Left kidney (tissue), 8 donors: ENCODE measurements around the gene NT5DC1. TPM values are rescaled to one million over a fixed set of nuclear protein-coding genes. Genes with fewer than 3 reads are reported as not detected.
A peak's percentile ranks its signal among the peaks of the same experiment; 100 is the strongest.

ENCODE experiments used
- DNase-seq: peaks from one replicate; pipeline ENCODE4 v3.0.0-alpha.2; 2013
- long read RNA-seq, 8 donors: transcript quantifications; one replicate each; lab custom pipeline, GENCODE V29; 2026
- polyA plus RNA-seq: library from polyadenylated mRNA; unstranded; fragments of 120-200 nt; gene quantifications from one replicate; pipeline ENCODE4 v1.2.1, GENCODE V29; 2013; ENCODE audit not compliant: insufficient read length

The NT5DC1 gene
- polyA plus RNA-seq, result 55.5 TPM
- long read RNA-seq, donor 1, full-length matches to known transcripts, result 12 of 12 reads
- long read RNA-seq, donor 1, partial matches to known transcripts, result 0 of 12 reads
- long read RNA-seq, donor 1, other reads (novel, unspliced or antisense), result 0 of 12 reads
- long read RNA-seq, donor 2, full-length matches to known transcripts, result 9 of 9 reads
- long read RNA-seq, donor 2, partial matches to known transcripts, result 0 of 9 reads
- long read RNA-seq, donor 2, other reads (novel, unspliced or antisense), result 0 of 9 reads
- long read RNA-seq, donor 3, full-length matches to known transcripts, result 9 of 16 reads
- long read RNA-seq, donor 3, partial matches to known transcripts, result 7 of 16 reads
- long read RNA-seq, donor 3, other reads (novel, unspliced or antisense), result 0 of 16 reads
- long read RNA-seq, donor 4, full-length matches to known transcripts, result 2 of 2 reads
- long read RNA-seq, donor 4, partial matches to known transcripts, result 0 of 2 reads
- long read RNA-seq, donor 4, other reads (novel, unspliced or antisense), result 0 of 2 reads
- long read RNA-seq, donor 5, full-length matches to known transcripts, result 15 of 22 reads
- long read RNA-seq, donor 5, partial matches to known transcripts, result 7 of 22 reads
- long read RNA-seq, donor 5, other reads (novel, unspliced or antisense), result 0 of 22 reads
- long read RNA-seq, donor 6, full-length matches to known transcripts, result 8 of 8 reads
- long read RNA-seq, donor 6, partial matches to known transcripts, result 0 of 8 reads
- long read RNA-seq, donor 6, other reads (novel, unspliced or antisense), result 0 of 8 reads
- long read RNA-seq, donor 7, full-length matches to known transcripts, result 8 of 8 reads
- long read RNA-seq, donor 7, partial matches to known transcripts, result 0 of 8 reads
- long read RNA-seq, donor 7, other reads (novel, unspliced or antisense), result 0 of 8 reads
- long read RNA-seq, donor 8, result 0 reads

DNA sequence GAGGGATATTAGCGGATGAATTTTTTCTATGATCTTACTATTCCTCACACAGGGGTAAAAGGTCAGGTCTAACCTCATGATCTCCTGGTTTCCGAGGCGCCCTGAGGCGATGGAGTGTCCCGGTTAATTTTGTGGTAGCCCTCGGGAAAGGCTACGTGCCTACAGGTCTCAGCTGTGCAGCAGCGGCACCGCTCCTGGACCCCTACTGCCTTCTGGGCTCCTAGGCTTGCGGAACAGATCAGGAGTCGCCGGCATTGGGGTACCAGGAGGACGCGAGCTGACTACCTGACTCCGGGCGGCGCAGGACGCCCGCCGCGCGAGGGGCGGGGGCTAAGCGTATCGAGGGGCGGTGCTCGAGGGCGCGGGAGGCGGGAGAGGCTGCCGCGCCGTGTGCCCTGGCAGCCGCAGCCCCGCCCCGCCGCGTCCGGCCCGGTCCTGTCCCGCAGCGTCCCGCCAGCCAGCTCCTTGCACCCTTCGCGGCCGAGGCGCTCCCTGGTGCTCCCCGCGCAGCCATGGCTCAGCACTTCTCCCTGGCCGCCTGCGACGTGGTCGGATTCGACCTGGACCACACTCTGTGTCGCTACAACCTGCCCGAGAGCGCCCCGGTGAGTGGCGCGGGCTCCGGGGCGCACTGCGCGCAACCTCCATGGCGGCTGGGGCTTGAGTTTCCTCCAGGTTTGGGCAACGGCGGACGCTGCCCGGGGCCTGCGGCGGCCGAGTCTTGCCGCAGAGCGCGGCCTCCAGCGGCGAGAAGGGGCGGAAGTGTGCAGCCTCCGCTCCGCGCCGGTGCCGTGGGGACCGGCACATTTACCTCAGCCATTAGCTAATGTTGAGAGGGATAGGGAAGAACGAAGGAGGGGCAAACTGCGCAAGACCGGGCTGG lies at the start of gene NT5DC1:
NT5DC1 (plus strand) TSS at position 435 of the 883 bp plus-strand sequence; CDS start at position 513, 78 bp downstream.
- DNase-seq, result peak; percentile 77

DNA sequence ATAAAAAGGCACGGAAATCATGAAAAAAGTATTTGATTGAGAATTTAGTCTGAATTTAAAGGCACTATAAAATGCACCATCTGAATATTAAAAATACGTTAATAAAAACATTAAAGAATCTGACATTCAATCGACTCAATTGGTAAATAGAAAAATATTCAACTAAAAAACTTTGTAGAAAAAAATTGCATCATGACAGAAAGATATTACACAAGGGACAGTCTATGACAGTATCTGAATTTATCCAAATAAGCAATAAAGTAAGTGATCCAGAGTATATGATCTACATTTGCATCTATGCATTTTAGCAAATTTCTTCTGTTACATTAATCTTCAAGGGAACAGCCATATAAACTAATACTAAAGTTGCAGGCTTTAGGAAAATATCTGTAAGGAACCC lies 49.4 kb upstream of the NT5DC1 start:
- no peak for DNase-seq

DNA sequence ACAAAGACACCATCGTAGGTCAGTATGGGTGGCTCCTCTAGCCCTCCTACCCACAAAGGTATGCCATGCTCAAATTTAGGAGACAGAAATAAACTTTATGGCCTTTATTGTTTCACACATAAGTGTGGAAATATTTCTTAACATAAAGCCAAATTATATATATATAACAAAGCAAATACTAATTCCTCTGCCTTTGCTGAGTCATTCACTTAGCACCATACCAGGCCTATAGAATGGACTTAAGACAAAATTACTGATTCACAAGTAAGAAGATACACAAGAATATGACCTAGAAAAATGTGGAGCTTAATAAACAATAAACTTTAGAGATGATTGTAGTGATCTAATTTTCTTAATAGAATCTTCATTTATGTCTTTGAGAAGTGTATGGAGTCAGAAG lies 45.1 kb upstream of the NT5DC1 start:
- DNase-seq, result no peak

DNA sequence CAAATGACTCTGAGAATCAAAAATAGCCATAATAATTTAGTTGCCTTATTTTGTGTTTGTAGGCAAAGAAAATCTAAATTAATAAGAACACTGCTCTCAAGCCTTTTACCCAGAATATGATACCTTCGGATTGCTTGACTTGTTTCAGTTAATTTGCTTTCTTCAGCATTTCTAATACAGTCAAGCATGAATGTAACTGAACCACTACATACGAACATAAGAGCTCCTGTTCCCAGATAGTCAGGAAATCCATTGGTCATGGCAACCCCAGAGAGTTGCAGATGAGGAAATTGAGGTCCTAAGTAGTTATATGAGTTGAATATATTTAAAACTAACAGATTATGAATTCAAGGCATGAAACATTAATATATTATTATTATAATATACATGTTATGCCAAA lies 42.9 kb upstream of the NT5DC1 start:
- no peak for DNase-seq

DNA sequence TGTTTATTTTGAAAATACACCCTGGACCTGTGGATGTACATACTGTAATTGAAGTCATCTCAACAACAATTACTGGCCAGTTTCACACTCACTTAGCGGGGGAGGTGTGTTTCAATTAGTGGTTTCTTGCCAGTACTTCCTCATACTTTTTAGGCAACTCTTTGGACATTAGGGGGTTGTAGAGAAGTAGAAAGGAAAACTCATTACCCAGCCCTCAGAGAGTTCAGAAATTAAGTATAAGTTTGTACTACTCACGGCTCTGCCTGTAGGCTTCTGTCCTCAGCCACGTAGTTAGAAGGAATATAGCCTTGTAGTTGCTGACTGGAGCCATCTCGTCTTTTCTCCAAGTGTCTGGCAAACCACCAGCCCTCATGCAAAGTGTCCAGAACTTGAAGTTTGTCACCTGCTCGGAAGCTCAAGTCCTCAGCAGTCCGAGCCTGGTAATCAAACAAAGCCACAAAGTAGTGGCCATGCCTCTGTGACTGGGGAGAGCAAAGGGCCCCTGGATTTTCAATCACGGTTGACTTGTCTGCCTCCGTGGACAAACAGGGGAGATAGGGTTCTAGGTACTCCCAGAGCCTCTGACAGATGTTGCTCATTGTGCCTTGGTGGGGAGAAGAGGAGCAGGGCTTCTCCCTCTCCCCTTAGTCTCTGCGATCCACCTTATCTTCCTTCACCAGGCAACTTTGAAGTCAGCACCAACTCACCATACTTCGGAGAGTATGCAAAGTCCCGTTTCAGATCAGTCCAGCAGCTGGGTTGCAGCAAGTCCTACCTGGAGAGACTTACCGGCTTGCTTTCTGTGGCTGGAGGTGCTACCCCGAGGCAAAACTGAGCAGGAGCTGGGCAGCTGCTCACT lies 40.7 kb upstream of the NT5DC1 start:
- DNase-seq, result peak; percentile 29

DNA sequence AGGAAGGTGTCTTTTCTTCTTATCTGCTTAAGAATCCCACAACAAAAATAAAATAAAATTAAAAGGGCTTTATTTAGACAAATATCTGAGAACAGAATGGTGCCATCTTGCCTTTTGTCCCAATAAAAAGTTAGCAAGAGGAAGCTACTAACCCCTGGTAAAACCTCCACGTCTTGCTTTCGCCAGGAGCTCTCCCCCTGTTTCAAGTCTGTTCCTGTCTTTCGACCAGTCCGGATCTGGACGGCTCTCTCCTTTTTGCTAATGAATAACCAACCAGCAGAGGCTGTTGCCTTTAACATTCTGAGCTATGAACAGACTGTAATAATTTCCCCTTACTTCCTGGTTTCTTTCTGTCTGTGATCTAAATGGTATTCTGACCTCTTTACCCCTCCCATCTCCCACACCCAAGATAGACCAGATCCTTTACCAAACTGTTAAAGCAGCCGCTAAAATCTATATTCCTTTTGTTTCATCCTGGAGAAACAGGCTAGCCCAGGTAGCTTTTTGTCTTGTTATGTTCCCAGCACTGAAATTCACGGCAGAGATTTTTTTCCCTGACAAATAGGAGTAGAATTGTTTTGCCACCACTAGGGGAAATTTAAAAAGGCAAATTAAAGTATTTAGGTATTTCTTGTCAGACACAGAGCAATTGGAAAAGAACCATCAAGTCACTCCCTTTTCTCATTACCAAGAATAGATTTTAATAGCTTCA lies 39.9 kb upstream of the NT5DC1 start, which contains the start of gene FRK:
FRK (minus strand) TSS at position 320 of the 712 bp plus-strand sequence. CDS start 580 bp downstream, outside the sequence.
- peak; percentile 21 for DNase-seq

DNA sequence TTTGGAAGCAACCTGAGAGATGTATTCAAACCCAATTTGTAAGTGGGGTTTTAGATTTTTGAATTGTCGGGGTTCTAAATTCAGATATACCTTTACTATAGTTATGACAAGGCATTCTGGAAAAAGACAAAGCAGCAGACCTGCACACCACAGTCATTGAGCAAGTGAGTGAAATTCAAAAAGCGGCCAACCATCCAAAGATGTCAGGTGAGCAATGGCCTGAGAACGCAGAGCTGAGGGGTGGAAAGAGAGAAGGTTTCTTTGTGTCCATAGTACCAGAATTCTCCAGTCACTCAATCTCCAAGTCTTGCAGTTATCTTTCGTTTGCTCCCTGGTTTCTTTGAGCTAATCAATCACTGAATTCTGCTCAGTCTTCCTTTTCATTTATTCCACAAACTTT lies 38.2 kb upstream of the NT5DC1 start:
- no peak for DNase-seq

DNA sequence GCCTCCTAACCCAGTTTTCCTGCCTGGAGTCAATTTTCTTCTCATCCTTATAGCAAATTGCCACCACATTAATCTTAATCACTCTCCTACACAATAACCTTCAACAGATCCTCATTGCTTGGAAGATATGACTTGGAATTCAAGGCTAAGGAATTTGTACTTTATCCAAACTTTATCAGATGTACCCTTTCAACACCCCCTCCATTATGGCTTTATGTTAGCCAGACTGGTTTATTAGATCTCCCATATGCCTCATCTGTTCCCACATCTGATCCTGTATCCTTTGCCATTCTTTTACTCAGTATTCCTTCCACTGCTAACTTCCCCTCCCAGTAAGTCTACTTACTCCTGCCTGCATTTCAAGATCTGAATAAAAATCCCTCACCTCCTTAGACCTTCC lies 36.0 kb upstream of the NT5DC1 start:
- no peak for DNase-seq

DNA sequence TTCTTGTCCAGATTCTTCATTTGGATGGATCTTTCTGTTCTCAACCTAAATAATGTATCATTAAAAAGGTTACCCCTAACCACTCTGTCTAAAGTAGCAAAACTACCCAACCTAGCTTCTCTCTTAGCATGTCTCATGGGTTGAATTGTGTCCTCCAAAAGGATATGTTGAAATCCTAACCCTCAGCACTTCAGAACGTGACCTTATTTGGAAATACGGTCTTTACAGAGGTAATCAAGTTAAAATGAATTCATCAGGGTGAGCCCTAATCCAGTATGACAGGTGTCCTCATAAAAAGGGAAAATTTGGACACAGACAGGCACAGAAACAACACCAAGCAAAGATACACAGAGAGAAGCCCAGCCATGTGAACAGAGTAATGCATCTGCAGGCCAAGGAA lies 33.9 kb upstream of the NT5DC1 start:
- no peak for DNase-seq

DNA sequence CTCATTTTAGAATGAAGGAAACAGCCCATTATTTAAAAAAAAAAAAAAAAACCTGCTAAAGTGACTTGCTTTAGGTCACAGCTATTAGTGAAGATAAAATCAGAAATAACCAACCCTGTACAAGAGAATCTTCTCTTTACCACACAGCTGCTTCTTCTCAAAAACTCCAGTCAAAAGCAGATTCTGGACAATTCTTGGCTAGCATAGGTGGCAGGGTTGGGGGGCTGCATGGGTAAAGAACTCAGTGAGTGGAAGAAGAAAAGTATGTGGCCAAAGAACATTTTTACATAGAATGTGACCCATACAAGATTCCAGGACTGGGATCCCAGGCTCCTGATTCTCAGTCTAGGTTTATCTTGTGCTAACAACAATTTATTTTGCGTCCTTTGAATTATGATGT lies 30.6 kb upstream of the NT5DC1 start:
- DNase-seq, result no peak

DNA sequence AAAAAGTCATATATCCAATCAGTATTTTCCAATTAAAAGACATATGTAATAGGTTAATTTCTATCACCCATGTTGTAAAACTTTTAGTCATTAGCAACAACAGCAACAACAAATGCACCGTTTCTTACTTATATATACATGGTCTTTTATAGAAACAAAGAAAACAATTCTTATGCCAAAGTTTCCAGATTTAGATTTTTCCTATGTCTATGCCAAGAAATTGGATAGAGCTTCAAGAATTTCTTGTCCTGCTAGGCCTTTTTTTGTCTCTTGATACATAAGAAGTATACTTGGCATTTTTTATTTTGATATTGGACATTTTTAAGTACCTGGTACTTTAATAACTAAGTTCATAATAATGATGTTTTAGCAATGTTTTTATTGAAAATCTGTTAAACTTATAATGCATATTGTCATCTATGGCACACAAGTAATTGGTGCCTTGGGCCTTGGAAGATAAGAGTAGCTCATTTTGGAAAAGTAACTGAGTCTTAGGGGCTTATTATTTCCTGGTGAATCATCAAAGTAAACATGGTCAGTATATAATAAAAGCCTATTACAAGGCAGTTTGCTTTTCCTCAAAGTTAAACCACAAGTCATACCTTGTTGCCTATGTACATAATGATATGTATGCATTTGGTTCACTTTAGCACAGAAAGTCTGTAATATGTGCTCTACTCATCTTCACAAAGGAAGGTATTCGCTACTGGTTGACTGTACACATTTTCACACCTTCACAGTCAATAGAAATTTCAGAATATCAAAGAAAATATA lies 29.9 kb upstream of the NT5DC1 start:
- no peak for DNase-seq

DNA sequence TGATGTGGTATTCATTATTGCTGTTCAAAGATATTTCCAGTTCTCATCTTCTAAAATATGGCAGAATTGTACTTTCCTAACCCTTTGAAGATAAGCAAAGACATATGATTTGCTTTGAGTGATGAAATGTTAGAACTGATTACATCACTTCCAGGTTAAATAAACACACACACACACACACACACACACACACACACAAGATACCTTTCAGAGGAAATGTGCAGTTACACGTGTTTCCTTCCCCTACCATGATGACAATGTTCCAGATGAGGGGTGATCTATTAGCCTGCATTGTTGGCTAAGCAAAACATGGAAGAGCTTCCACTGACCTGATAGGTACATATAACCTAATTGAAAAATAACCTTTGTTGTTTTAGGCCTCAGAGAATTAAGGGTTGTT lies 28.3 kb upstream of the NT5DC1 start:
- DNase-seq, result no peak

DNA sequence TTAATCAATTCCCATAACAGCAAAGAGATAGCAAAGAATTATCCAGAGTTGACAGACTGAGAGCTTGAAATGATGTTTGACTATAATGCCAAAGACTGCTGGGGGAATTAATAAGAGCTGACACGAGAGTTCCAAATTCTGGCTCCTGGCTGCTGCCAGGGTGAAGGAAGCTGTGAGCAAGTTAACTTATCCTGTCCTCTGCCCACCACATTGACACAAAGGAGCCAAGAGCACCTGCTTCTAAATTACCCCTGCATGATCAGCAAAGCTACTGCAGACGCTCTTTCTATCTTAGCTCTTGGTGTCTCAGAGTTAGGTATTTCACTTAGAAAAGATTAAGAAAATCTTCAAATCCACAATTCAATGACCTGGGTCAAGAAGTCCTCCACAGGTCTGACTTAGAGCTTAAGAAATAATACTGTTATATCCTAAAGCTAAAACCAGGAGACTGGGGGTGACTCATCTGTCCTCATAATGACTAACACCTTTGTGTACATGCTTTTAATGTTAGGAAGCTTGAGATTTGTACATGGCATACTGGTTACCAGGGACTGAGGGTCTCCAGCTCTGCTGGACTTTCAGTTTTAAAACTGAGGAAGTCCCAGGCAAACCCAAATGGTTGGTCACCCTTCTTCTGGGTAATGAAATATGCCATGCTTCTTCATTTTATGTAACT lies 26.8 kb upstream of the NT5DC1 start:
- DNase-seq, result no peak

DNA sequence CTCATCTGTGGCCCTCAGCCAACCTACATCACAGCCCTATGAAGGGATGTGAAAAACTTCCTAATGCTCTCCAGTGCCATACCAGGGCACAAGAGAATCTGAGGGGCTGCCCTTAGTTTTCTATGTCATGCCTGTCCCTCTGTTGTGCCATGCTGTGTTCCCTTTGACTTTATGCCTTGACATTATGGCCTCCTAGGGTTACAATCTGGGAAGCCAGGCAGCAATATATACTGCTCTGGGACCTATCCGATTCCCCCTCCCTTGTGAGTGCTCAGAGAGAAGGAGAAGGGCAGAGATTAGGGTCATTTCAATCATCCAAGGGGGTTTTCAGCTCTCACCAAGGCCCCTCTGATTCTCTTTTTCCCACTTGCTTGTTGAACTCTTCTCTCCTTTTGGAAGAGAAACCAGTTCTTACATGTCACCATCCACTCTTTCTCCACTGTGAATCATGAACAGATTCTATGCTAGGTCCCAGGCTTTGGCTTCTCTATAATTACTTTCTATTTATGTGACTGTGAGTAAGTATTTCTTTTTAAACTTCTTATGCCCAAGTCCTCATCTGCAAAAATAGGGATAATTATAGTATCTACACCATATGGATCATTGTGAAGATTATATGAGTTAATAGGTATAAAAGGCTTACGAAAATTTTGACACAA lies 25.8 kb upstream of the NT5DC1 start:
- no peak for DNase-seq

DNA sequence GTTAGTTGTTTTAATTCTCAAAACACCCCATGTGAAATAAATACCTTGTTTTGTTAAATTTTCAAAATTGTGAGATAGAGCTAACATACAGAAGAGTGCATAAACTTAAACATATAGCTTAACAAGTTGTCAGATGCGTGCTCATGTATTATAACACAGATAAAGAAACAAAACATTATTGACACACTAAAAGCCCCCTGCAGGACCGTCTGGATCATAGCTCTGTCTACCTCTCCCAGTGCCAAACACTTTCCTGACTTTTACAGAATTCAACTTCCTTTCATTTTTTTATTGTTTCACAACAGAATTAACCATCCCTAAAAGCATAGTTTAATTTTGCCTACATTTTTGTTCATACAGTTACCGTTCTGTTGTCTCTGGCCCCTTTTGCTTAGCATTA lies 22.1 kb upstream of the NT5DC1 start:
- DNase-seq, result no peak

DNA sequence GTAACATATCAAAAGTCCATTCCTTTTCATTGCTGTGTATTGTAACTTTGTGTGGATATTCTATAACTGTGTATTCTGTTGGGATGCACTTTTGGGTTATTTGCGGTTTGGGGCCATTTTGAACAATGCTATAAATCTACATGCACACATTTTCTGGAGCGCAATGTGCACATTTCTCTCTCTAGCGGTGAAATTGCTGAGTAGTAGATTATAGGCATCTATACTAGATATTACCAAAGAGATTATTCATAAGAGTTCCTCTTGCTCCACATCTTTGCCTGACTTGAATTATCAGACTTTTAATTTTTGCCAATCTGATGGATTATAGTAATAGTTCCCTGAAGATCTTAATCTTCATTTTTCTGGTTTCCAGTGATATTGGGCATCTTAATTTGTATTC lies 21.7 kb upstream of the NT5DC1 start:
- no peak for DNase-seq

DNA sequence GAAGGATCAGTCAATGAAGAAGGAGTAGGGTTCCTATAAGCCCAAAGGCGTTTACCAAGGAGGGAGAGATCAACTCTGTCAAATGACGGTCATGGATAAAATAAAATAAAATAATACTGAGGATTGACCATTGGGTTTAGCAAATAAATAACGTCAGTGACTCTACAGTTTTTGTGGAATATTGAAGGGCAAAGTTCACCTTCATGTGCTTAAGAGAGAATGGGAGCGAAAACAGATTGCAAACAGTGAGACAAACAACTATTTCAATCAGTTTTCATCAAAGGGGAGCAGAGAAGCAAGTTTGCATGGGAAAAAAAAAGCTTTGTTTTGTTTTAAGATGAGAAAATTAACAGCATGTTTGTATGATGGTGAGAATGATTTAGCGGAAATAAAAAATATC lies 17.6 kb upstream of the NT5DC1 start:
- no peak for DNase-seq

DNA sequence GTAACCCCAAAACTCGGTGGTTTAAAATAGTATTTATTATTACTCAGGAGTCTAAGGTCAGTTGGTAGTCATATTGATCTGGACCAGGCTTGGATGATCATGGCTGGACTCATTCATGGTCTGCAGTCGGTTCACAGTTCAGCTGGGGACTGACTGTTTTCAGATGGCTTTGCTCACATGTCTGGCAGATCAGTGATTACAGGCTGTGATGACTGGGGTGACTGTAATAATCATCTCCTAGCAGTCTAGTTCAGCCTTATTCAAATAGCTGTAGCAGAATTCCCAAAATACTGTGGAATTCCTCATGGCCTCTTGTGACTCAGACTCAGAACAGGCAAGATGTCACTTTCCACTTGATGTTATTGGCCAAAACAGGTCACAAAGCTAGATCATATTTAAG lies 16.4 kb upstream of the NT5DC1 start:
- no peak for DNase-seq
